ENCODE measurements around the gene DOCK3. TPM values are rescaled to one million over a fixed set of nuclear protein-coding genes. Genes with fewer than 3 reads are reported as not detected.
"Not testable (repeated sequence)": the region's sequence is repeated elsewhere in the genome, so short reads cannot be mapped to it uniquely, and the experiment has no call there.

The DOCK3 gene
- total RNA-seq, 2 experiments from 2014 or later = 0.93 to 1.1 TPM

DNA sequence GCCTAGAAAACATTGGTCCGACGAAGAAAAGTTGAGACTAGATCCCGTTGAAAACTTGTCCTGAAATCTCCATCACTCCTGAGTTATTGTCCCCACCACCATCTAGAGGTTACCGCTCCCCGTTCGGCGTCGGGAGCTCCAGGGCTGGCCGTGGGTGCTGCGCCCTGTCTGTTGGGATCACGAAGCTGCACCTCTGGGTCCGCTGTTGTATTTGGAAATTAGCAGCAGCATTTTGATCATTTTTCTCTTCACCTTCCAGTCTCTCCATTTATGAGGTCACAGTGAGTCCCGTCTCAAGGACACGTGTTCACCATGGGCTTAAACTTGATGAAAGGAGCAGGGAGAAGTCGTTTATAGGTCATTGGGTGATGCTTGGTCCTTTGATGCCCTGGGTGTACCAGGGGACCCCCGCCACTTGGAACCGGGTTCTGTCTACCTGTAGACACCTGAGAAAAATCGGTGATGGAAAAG lies 710.9 kb downstream of the DOCK3 start:
- DNase-seq = peak in 1 of 14 experiments; percentile 32

DNA sequence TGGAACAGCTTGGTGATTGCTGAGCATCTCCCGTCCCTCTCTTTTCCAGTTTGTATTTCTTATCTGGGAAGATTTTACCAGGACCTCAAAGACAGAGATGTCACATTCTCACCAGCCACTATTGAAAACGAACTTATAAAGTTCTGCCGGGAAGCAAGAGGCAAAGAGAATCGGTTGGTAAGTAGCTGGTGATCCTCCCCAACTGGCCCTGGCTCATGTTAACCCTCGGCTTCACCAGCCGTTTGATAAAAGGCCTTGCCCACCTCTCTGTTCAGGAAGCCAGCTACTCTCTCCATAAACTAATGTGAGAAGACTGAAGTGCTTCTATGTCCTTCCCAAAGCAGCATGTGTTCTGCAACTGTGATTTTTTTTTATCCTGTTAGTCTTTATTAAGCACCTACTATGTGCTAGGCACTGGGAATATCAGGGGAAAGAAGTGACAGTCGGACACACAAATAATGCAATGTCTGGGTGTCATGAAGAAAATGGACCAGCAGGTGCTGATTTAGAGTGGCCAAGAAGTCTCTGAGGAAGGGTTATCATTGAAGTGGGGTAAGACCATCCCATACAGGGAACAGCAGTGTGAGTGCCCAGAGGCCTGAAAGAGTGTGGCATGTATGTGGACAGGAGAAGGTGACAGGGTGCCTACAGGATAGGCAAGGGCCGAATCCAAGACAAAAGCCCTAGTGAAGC lies 711.6 kb downstream of the DOCK3 start:
- Histone ChIP-seq H3K27ac (ENCODE audit: low read depth in 1 of 2, low read length in 2 of 2) (peak overlapping the region; percentile 73 to 77), H3K9me3 (ENCODE audit: control insufficient read depth in 1 of 2, insufficient read depth in 1 of 2, low read length in 2 of 2) (no peaks in the 10 kb centered on the region), H3K4me3 (ENCODE audit: low read length) (peak overlapping the region; percentile 99), H3K27me3 (ENCODE audit: control insufficient read depth in 1 of 2, insufficient read depth in 2 of 2, low read length in 2 of 2) (no peaks in the 10 kb centered on the region), H3K4me1 (ENCODE audit: insufficient read depth, low read length) (peaks cover 57% of the 10 kb centered on the region), H3K36me3 (ENCODE audit: insufficient read depth, low read length) (peaks cover 26% of the 10 kb centered on the region)
- ChIA-PET POLR2A (interaction anchor here (1.1 to 3.9 kb wide), 12 partner anchors 8 to 1036 kb away, joined by 3 to 29 read pairs (median 11); partner anchors contain the start of genes CYB561D2, DCAF1, HEMK1 and MAPKAPK3), CTCF (interaction anchor here (4.9 kb wide), 1 partner anchor 771 kb away, joined by 19 read pairs; the partner anchor contains the start of gene MAPKAPK3)
- H3K4me1 Mint-ChIP-seq (ENCODE audit: low read depth) = peaks cover 63% of the 10 kb centered on the region
- no peaks in the 10 kb centered on the region for H3K27me3 Mint-ChIP-seq
- intact Hi-C loops (cut with DNase I, micrococcal nuclease) = loop anchor here (5.0 to 10.0 kb wide), 7 partner anchors 286 to 1019 kb away; partner anchors contain the start of genes C3orf18 (in 1 of the 2), HEMK1 (in 1 of the 2), MAPKAPK3 (in 1 of the 2) and PARP3 (in 1 of the 2)
- H3K27ac Mint-ChIP-seq = peak overlapping the region; percentile 99
- TF ChIP-seq, protein P1, sequence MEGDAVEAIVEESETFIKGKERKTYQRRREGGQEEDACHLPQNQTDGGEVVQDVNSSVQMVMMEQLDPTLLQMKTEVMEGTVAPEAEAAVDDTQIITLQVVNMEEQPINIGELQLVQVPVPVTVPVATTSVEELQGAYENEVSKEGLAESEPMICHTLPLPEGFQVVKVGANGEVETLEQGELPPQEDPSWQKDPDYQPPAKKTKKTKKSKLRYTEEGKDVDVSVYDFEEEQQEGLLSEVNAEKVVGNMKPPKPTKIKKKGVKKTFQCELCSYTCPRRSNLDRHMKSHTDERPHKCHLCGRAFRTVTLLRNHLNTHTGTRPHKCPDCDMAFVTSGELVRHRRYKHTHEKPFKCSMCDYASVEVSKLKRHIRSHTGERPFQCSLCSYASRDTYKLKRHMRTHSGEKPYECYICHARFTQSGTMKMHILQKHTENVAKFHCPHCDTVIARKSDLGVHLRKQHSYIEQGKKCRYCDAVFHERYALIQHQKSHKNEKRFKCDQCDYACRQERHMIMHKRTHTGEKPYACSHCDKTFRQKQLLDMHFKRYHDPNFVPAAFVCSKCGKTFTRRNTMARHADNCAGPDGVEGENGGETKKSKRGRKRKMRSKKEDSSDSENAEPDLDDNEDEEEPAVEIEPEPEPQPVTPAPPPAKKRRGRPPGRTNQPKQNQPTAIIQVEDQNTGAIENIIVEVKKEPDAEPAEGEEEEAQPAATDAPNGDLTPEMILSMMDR (IDR thresholded peaks at IDR 0.05) = no peak
- peak in 1 of 14 experiments; percentile 15 for DNase-seq
- H3K9me3 Mint-ChIP-seq = no peaks in the 10 kb centered on the region
- ATAC-seq (ENCODE audit: poor library complexity) = no peak
- peaks cover 48% of the 10 kb centered on the region for H3K36me3 Mint-ChIP-seq (ENCODE audit: low read depth)
- H3K4me3 Mint-ChIP-seq = peak overlapping the region; percentile 99

More for the DNA sequence above, 710.9 kb downstream of the DOCK3 start:
- Mint-ChIP-seq H3K27me3 (no peaks in the 10 kb centered on the region), H3K4me1 (ENCODE audit: low read depth) (peaks cover 59% of the 10 kb centered on the region), H3K36me3 (ENCODE audit: low read depth) (peaks cover 48% of the 10 kb centered on the region), H3K27ac (peak overlapping the region; percentile 99), H3K9me3 (no peaks in the 10 kb centered on the region), H3K4me3 (peak overlapping the region; percentile 99)
- no peaks in the 10 kb centered on the region for H3K9me3 ChIP-seq (ENCODE audit: control insufficient read depth in 1 of 2, insufficient read depth in 1 of 2, low read length in 2 of 2)
- no peak for ATAC-seq (ENCODE audit: poor library complexity)
- no peaks in the 10 kb centered on the region for H3K27me3 ChIP-seq (ENCODE audit: control insufficient read depth in 1 of 2, insufficient read depth in 2 of 2, low read length in 2 of 2)
- POLR2A ChIA-PET = interaction anchor here (0.6 to 3.9 kb wide), 26 partner anchors 9 to 1058 kb away, joined by 3 to 29 read pairs (median 5); partner anchors contain the start of genes CYB561D2, DCAF1, DOCK3 and HEMK1
- peaks cover 26% of the 10 kb centered on the region for H3K36me3 ChIP-seq (ENCODE audit: insufficient read depth, low read length)
- peak overlapping the region; percentile 73 to 77 for H3K27ac ChIP-seq (ENCODE audit: low read depth in 1 of 2, low read length in 2 of 2)
- peaks cover 54% of the 10 kb centered on the region for H3K4me1 ChIP-seq (ENCODE audit: insufficient read depth, low read length)
- CTCF ChIA-PET = interaction anchor here (4.9 kb wide), 1 partner anchor 770 kb away, joined by 19 read pairs; the partner anchor contains the start of gene MAPKAPK3
- intact Hi-C loops (cut with DNase I, micrococcal nuclease) = loop anchor here (1.0 to 10.0 kb wide), 11 partner anchors 115 to 1018 kb away; partner anchors contain the start of genes HEMK1 (in 2 of the 2), MAPKAPK3 (in 2 of the 2), C3orf18 (in 1 of the 2) and DCAF1 (in 1 of the 2)
- peak overlapping the region; percentile 99 for H3K4me3 ChIP-seq (ENCODE audit: low read length)
- TF ChIP-seq, protein P1 (IDR thresholded peaks at IDR 0.05) = no peak

GRCh38 chr3:51386852-51387229 lies 712.1 kb downstream of the DOCK3 start:
- ATAC-seq (ENCODE audit: poor library complexity) (no peak), DNase-seq (peak in 1 of 14 experiments; percentile 21)
- POLR2A ChIA-PET = interaction anchor here (3.9 kb wide), 1 partner anchor 817 kb away, joined by 27 read pairs; the partner anchor contains the start of gene HEMK1
- Histone ChIP-seq H3K36me3 (ENCODE audit: insufficient read depth, low read length) (peaks cover 26% of the 10 kb centered on the region), H3K9me3 (ENCODE audit: control insufficient read depth in 1 of 2, insufficient read depth in 1 of 2, low read length in 2 of 2) (no peaks in the 10 kb centered on the region), H3K27me3 (ENCODE audit: control insufficient read depth in 1 of 2, insufficient read depth in 2 of 2, low read length in 2 of 2) (no peaks in the 10 kb centered on the region), H3K27ac (ENCODE audit: low read depth in 1 of 2, low read length in 2 of 2) (no peak overlapping the region), H3K4me3 (ENCODE audit: low read length) (no peak overlapping the region), H3K4me1 (ENCODE audit: insufficient read depth, low read length) (peaks cover 60% of the 10 kb centered on the region)
- Mint-ChIP-seq H3K9me3 (no peaks in the 10 kb centered on the region), H3K4me3 (peak overlapping the region; percentile 99), H3K36me3 (ENCODE audit: low read depth) (peaks cover 48% of the 10 kb centered on the region), H3K4me1 (ENCODE audit: low read depth) (peaks cover 63% of the 10 kb centered on the region), H3K27ac (peak overlapping the region; percentile 99), H3K27me3 (no peaks in the 10 kb centered on the region)
- TF ChIP-seq, protein P1 (IDR thresholded peaks at IDR 0.05) = no peak
- CTCF ChIA-PET = interaction anchor here (1.2 to 4.9 kb wide), 2 partner anchors 415 to 771 kb away, joined by 3 to 19 read pairs; partner anchors contain the start of gene MAPKAPK3
- intact Hi-C loops (cut with DNase I, micrococcal nuclease) = loop anchor here (5.0 to 10.0 kb wide), 7 partner anchors 285 to 1020 kb away; partner anchors contain the start of genes C3orf18 (in 1 of the 2), HEMK1 (in 1 of the 2), MAPKAPK3 (in 1 of the 2) and PARP3 (in 1 of the 2)

DNA sequence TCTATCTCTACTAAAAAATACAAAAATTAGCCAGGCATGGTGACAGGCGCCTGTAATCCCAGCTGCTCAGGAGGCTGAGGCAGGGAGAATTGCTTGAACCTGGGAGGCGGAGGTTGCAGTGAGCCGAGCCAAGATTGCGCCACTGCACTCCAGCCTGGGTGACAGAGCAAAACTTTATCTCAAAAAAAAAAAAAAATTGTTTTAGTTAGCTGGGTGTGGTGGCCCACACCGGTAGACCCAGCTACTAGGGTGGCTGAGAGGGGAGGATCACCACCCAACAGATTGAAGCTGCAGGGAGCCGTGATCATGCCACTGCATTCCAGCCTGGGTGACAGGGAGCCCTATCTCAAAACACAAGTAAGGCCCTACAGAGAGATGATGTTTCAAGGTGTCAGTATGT lies 712.6 kb downstream of the DOCK3 start:
- not testable (repeated sequence) for H3K27me3 ChIP-seq (ENCODE audit: control insufficient read depth in 1 of 2, insufficient read depth in 2 of 2, low read length in 2 of 2); H3K9me3 ChIP-seq (ENCODE audit: control insufficient read depth in 1 of 2, insufficient read depth in 1 of 2, low read length in 2 of 2); H3K27me3 Mint-ChIP-seq; H3K4me3 ChIP-seq (ENCODE audit: low read length); H3K27ac ChIP-seq (ENCODE audit: low read depth in 1 of 2, low read length in 2 of 2); ATAC-seq (ENCODE audit: poor library complexity); H3K9me3 Mint-ChIP-seq
- Mint-ChIP-seq H3K36me3 (ENCODE audit: low read depth) (peaks cover 48% of the 10 kb centered on the region), H3K4me3 (peak overlapping the region; percentile 99), H3K27ac (peak overlapping the region; percentile 99), H3K4me1 (ENCODE audit: low read depth) (peaks cover 63% of the 10 kb centered on the region)
- CTCF ChIA-PET = interaction anchor here (1.2 kb wide), 1 partner anchor 415 kb away, joined by 3 read pairs; no protein-coding TSS in a partner anchor
- intact Hi-C loops (cut with DNase I, micrococcal nuclease) = loop anchor here (5.0 to 10.0 kb wide), 7 partner anchors 285 to 1020 kb away; partner anchors contain the start of genes C3orf18 (in 1 of the 2), HEMK1 (in 1 of the 2), MAPKAPK3 (in 1 of the 2) and PARP3 (in 1 of the 2)
- POLR2A ChIA-PET = interaction anchor here (3.9 kb wide), 1 partner anchor 818 kb away, joined by 27 read pairs; the partner anchor contains the start of gene HEMK1
- Histone ChIP-seq H3K36me3 (ENCODE audit: insufficient read depth, low read length) (peaks cover 27% of the 10 kb centered on the region), H3K4me1 (ENCODE audit: insufficient read depth, low read length) (peaks cover 65% of the 10 kb centered on the region)
- DNase-seq = peak in 1 of 14 experiments; percentile 8
